ENCODE data around the gene ARHGAP28.

Gene ARHGAP28

DNA sequence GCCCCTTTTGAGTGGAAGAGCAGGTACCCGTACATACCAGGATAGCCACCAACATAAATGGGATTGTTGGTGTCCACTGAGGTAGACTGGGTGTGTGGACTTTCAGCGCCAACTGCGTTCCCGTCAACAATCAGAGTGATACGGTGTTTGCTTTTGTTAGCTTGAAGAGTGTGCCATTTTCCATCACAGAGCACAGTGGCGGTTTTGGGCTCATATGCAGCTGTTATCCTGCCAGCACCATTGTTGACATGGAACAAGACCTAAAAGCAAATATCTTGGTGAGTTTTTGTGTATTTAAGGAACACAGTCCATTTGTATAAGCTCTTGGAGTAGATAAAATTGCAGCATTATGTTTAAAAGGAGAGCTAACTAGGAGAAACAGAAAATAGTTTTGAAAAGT lies 213.6 kb downstream of the ARHGAP28 start:
- Histone ChIP-seq H3K9me3 (ENCODE audit: control insufficient read depth in 2 of 2, low read length in 2 of 2) (no peaks in the 10 kb centered on the region), H3K27ac (ENCODE audit: low read length) (no peak overlapping the region), H3K27me3 (ENCODE audit: control insufficient read depth in 1 of 2, insufficient read depth in 2 of 2, low read length in 2 of 2) (peaks cover 0 to 2% of the 10 kb centered on the region in 2 donors), H3K4me1 (ENCODE audit: control insufficient read depth, insufficient read depth, low read length) (no peaks in the 10 kb centered on the region), H3K4me3 (ENCODE audit: low read length in 2 of 2) (no peak overlapping the region), H3K9ac (ENCODE audit: low read length in 2 of 2) (no peak overlapping the region), H3K36me3 (ENCODE audit: control insufficient read depth in 2 of 2, insufficient read depth in 2 of 2, low read length in 2 of 2) (no peaks in the 10 kb centered on the region)

DNA sequence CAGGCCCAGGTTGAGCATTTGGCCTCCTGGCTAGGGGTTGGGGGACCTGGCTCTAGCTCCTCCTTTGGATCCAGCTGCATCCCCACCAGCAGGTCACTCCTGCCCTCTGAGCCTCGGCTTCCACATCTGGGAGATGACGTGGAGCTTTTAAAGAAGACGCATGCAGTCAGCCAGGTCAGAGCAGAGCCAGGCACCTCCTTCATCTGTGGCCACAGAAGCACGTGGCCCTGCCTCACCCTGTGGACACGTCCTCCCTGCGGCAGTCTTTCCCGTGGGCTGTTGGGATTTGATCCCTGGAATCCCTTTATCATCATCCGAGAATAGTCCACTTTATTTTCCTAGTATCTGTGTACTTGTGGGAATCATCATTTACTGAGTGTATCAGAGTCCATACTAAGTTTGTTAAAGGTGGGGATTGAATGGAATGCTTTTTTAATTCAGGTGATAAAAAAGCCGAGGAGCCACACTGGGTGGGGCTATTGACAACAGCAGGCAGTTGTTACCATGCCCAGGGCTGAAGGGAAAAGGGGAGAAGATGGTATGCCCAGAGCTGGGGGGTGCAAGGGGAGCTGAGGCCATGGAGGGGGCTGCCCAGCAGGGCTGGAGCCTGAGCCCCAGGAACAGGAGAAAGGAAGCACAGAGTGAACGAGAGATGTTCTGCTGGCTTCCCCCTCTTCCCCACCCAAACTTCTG lies 218.0 kb downstream of the ARHGAP28 start:
- H3K9ac ChIP-seq (ENCODE audit: low read length in 2 of 2): no peak overlapping the region
- no peaks in the 10 kb centered on the region for H3K36me3 ChIP-seq (ENCODE audit: control insufficient read depth in 2 of 2, insufficient read depth in 2 of 2, low read length in 2 of 2)
- peaks cover 0 to 2% of the 10 kb centered on the region in 2 donors for H3K27me3 ChIP-seq (ENCODE audit: control insufficient read depth in 1 of 2, insufficient read depth in 2 of 2, low read length in 2 of 2)
- no peak overlapping the region for H3K4me3 ChIP-seq (ENCODE audit: low read length in 2 of 2)
- H3K9me3 ChIP-seq (ENCODE audit: control insufficient read depth in 2 of 2, low read length in 2 of 2): no peaks in the 10 kb centered on the region
- H3K4me1 ChIP-seq (ENCODE audit: control insufficient read depth, insufficient read depth, low read length): no peaks in the 10 kb centered on the region
- H3K27ac ChIP-seq (ENCODE audit: low read length): no peak overlapping the region

DNA sequence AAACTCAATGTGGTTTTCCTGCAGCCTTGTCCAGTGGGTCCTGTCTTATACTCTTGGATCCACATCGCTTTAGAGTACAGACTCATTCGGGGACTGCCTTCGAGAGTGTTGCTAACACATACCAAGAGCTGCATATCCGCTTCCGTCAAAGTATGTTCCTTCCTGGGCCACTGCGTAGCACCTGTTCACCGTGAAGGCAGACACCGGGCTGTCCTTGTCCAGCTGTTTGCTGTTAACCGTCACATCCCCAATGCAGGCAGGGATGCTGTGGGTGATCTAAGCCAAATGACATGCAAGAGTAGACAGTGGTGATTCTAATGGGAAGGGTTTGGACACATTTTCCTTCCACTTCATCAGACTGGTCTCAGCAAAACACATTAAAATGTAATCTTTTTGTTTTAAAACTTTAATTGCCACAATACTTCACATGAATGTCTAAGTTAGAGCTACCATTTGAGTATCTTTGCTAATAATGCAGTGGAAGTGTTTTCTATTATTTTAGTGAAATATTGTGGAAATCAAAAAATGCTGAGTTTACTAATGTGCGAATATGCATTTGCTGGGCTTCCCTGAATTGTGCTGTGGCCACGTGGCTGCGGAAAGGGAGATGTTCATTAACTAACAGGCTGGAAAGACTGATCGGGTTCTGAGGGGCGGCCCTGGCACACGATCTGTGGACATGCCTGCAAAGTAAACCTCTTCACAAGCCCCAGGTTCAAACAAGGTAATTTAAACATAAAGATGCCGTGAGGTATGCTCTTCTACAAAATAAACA lies 219.0 kb downstream of the ARHGAP28 start:
- Histone ChIP-seq H3K9ac (ENCODE audit: low read length in 2 of 2) (no peak overlapping the region), H3K27ac (ENCODE audit: low read length) (no peak overlapping the region), H3K4me3 (ENCODE audit: low read length in 2 of 2) (no peak overlapping the region), H3K4me1 (ENCODE audit: control insufficient read depth, insufficient read depth, low read length) (no peaks in the 10 kb centered on the region), H3K36me3 (ENCODE audit: control insufficient read depth in 2 of 2, insufficient read depth in 2 of 2, low read length in 2 of 2) (no peaks in the 10 kb centered on the region), H3K27me3 (ENCODE audit: control insufficient read depth in 1 of 2, insufficient read depth in 2 of 2, low read length in 2 of 2) (peaks cover 0 to 2% of the 10 kb centered on the region in 2 donors), H3K9me3 (ENCODE audit: control insufficient read depth in 2 of 2, low read length in 2 of 2) (no peaks in the 10 kb centered on the region)

DNA sequence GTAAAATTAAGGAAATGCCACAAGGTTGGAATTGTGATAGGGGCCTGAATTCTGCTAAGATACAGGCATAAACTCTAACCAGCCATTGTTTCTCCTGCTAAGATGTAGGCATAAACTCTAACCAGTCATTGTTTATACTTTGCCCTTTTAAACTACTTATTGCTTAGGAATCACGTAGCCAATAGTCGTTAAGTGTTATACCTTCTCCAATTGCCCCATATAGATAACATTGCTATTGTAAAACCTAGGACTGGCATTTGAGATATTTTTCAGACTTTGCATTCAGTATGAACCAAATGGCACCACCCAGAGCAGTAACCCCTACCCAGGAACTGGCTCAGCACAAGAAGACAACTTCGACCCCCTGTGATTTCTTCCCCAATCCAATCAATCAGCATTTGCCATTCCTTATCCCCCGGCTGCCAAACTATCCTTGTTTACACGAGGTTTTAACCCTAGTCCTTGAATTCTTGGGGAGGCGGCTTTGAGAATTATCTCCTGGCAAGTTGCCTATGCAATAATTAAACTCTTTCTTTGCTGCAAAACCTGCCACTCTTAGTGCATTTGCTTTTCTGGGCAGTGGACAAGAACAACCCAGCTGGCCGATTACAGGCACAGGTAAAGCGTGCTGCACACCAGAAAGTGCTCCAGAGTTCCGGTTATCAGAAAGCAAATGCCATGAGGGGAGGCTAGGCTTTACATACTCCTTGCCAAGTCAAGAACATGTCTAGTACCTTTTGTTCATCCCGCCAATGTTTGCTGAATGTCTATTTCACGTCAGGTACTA lies 220.5 kb downstream of the ARHGAP28 start:
- Histone ChIP-seq H3K9ac (ENCODE audit: low read length in 2 of 2) (no peak overlapping the region), H3K4me3 (ENCODE audit: low read length in 2 of 2) (no peak overlapping the region), H3K27me3 (ENCODE audit: control insufficient read depth in 1 of 2, insufficient read depth in 2 of 2, low read length in 2 of 2) (peaks cover 0 to 2% of the 10 kb centered on the region in 2 donors), H3K9me3 (ENCODE audit: control insufficient read depth in 2 of 2, low read length in 2 of 2) (no peaks in the 10 kb centered on the region), H3K36me3 (ENCODE audit: control insufficient read depth in 2 of 2, insufficient read depth in 2 of 2, low read length in 2 of 2) (no peaks in the 10 kb centered on the region), H3K27ac (ENCODE audit: low read length) (no peak overlapping the region), H3K4me1 (ENCODE audit: control insufficient read depth, insufficient read depth, low read length) (no peaks in the 10 kb centered on the region)

DNA sequence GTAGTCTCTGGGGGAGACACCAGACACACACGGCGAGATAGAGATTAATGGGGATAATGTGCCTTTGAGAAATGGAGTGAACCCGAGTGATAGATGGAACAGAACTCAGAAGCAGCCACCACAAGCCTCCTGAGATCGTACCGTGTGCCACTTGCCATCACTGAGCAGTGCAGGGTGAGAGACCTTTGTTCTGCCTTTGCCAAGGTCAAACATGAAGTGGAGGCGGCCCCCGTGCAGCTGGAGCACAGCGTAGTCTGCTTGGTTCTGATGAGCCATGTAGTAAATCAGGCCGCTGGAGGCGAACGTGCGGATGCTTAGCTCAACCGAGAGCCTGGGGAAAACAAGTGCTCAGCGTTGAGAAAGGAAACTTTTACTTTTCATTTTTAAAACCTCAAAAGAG lies 221.1 kb downstream of the ARHGAP28 start:
- Histone ChIP-seq H3K4me1 (ENCODE audit: control insufficient read depth, insufficient read depth, low read length) (no peaks in the 10 kb centered on the region), H3K4me3 (ENCODE audit: low read length in 2 of 2) (no peak overlapping the region), H3K9ac (ENCODE audit: low read length in 2 of 2) (no peak overlapping the region), H3K9me3 (ENCODE audit: control insufficient read depth in 2 of 2, low read length in 2 of 2) (no peaks in the 10 kb centered on the region), H3K27ac (ENCODE audit: low read length) (no peak overlapping the region), H3K36me3 (ENCODE audit: control insufficient read depth in 2 of 2, insufficient read depth in 2 of 2, low read length in 2 of 2) (no peaks in the 10 kb centered on the region), H3K27me3 (ENCODE audit: control insufficient read depth in 1 of 2, insufficient read depth in 2 of 2, low read length in 2 of 2) (peaks cover 0 to 2% of the 10 kb centered on the region in 2 donors)

DNA sequence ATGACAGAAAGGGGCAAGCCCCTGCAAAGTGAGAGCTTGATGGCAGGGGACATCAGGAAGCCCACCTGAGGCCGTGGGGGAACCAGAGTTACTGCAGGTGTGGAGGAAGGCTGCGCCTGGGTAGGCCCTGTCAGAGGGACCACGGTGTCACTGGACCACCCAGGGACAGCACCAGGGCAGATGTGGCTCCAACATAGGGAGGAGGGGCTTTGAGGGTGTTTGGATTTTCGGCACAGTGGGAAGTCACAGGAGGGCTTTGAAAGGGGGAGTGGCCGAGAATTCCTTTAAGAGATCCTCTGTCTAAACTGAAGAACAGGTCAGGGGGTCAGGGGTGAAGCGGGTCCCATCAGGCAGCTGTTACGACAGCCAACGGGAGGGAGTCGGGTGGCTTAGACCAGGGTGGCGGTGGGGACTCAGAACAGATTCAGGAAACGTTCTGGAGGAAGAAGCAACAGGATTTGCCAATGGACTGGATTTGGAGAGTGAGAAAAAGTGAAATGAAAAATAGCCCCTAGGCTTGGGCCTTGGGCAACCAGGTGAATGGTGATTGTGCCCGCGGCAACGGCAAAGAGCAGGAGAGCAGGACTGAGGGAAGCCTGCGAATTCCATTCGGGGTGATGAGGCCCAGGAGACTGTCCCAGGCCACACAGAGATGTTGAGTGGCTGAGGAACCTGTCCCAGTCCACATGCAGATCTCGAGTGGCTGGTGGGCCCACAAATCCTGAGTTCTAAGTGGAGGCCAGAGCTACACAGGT lies 222.0 kb downstream of the ARHGAP28 start:
- Histone ChIP-seq H3K27me3 (ENCODE audit: control insufficient read depth in 1 of 2, insufficient read depth in 2 of 2, low read length in 2 of 2) (peaks cover 0 to 2% of the 10 kb centered on the region in 2 donors), H3K9me3 (ENCODE audit: control insufficient read depth in 2 of 2, low read length in 2 of 2) (no peaks in the 10 kb centered on the region), H3K36me3 (ENCODE audit: control insufficient read depth in 2 of 2, insufficient read depth in 2 of 2, low read length in 2 of 2) (no peaks in the 10 kb centered on the region), H3K27ac (ENCODE audit: low read length) (no peak overlapping the region), H3K4me1 (ENCODE audit: control insufficient read depth, insufficient read depth, low read length) (no peaks in the 10 kb centered on the region), H3K4me3 (ENCODE audit: low read length in 2 of 2) (no peak overlapping the region), H3K9ac (ENCODE audit: low read length in 2 of 2) (no peak overlapping the region)

DNA sequence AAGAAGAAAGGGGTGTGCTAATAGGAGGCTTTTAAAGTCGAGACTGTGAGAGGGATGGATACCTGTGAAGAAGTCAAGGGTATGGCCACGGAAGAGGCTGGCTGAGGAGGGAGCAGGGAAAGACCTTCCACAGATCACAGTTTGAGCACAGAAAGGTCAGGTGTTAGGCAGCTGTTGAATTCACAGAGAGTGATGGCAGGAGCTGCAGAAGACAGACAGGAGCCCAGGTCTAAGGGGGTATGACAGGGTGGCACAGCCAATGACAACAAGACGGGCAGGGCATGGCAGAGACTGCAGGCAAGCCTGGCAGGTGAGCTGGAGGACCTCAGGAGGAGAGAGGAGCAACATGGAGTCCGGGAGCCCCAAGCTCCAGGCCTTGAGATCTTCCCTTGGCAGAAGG lies 225.0 kb downstream of the ARHGAP28 start:
- no peaks in the 10 kb centered on the region for H3K9me3 ChIP-seq (ENCODE audit: control insufficient read depth in 2 of 2, low read length in 2 of 2)
- no peaks in the 10 kb centered on the region for H3K27me3 ChIP-seq (ENCODE audit: control insufficient read depth in 1 of 2, insufficient read depth in 2 of 2, low read length in 2 of 2)
- H3K27ac ChIP-seq (ENCODE audit: low read length): no peak overlapping the region
- no peaks in the 10 kb centered on the region for H3K36me3 ChIP-seq (ENCODE audit: control insufficient read depth in 2 of 2, insufficient read depth in 2 of 2, low read length in 2 of 2)
- no peak overlapping the region for H3K9ac ChIP-seq (ENCODE audit: low read length in 2 of 2)
- no peaks in the 10 kb centered on the region for H3K4me1 ChIP-seq (ENCODE audit: control insufficient read depth, insufficient read depth, low read length)
- no peak overlapping the region for H3K4me3 ChIP-seq (ENCODE audit: low read length in 2 of 2)

DNA sequence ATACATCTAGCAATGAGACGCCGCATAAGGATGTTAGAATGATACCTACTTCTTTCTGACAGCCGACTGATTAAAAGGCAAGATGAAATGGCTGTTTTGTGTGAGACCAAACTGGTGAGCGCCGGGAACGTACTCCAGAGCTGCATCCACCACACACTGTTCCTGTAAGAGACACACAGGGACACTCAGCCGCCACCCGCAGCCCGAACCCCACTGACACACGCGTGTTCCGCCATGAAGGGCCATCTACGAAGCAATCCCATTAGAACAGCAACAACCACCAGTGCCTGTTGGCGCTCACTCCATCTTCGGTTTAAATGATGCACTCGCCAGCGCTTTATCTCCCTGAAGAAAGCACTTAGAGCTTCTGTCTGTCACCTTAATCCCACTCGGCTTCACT lies 225.8 kb downstream of the ARHGAP28 start:
- H3K36me3 ChIP-seq (ENCODE audit: control insufficient read depth in 2 of 2, insufficient read depth in 2 of 2, low read length in 2 of 2): no peaks in the 10 kb centered on the region
- H3K27ac ChIP-seq (ENCODE audit: low read length): no peak overlapping the region
- H3K9me3 ChIP-seq (ENCODE audit: control insufficient read depth in 2 of 2, low read length in 2 of 2): no peaks in the 10 kb centered on the region
- no peak overlapping the region for H3K4me3 ChIP-seq (ENCODE audit: low read length in 2 of 2)
- no peaks in the 10 kb centered on the region for H3K4me1 ChIP-seq (ENCODE audit: control insufficient read depth, insufficient read depth, low read length)
- H3K27me3 ChIP-seq (ENCODE audit: control insufficient read depth in 1 of 2, insufficient read depth in 2 of 2, low read length in 2 of 2): no peaks in the 10 kb centered on the region
- no peak overlapping the region for H3K9ac ChIP-seq (ENCODE audit: low read length in 2 of 2)

DNA sequence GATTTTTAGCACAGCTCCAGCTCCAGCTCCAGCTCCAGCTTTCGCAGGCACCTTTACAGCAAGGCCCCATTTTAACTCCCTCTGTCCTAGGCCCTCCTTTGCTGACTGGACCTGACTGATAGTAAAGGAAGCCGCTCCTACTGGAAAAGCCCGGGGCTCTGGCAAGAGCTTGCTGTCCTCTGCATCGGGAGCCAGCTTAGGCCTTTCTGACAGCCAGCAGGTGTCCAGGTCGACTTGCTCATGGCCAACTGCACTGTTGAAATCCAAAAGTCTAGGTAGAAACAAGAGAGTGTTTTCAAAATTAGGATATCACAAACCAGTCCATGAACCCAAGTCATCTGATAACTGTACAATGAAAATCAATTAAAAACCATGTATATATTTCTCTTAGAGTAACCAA lies 227.0 kb downstream of the ARHGAP28 start:
- Histone ChIP-seq H3K4me1 (ENCODE audit: control insufficient read depth, insufficient read depth, low read length) (no peaks in the 10 kb centered on the region), H3K36me3 (ENCODE audit: control insufficient read depth in 2 of 2, insufficient read depth in 2 of 2, low read length in 2 of 2) (no peaks in the 10 kb centered on the region), H3K9ac (ENCODE audit: low read length in 2 of 2) (no peak overlapping the region), H3K27ac (ENCODE audit: low read length) (no peak overlapping the region), H3K27me3 (ENCODE audit: control insufficient read depth in 1 of 2, insufficient read depth in 2 of 2, low read length in 2 of 2) (no peaks in the 10 kb centered on the region), H3K4me3 (ENCODE audit: low read length in 2 of 2) (no peak overlapping the region), H3K9me3 (ENCODE audit: control insufficient read depth in 2 of 2, low read length in 2 of 2) (no peaks in the 10 kb centered on the region)

DNA sequence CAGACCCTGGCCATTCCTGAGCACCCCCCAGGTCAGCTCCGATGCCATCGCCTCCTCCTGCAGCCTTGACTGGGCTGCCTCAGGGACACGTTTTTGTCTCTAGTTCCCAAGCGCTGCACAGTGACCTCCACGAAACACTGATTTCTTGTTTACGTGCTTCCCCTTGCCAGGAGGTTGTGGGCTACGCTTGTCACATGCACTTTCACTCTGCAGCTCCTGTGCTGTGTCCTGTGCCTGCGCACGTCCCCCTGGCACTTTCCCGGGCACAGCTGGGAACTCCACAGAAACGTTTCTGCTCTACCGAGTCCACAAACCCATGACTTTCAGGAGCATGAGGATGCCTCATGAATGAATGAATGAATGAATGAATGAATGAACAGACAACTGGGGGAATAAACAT lies 227.5 kb downstream of the ARHGAP28 start:
- Histone ChIP-seq H3K4me3 (ENCODE audit: low read length in 2 of 2) (no peak overlapping the region), H3K4me1 (ENCODE audit: control insufficient read depth, insufficient read depth, low read length) (no peaks in the 10 kb centered on the region), H3K9ac (ENCODE audit: low read length in 2 of 2) (no peak overlapping the region), H3K27ac (ENCODE audit: low read length) (no peak overlapping the region), H3K36me3 (ENCODE audit: control insufficient read depth in 2 of 2, insufficient read depth in 2 of 2, low read length in 2 of 2) (no peaks in the 10 kb centered on the region), H3K9me3 (ENCODE audit: control insufficient read depth in 2 of 2, low read length in 2 of 2) (no peaks in the 10 kb centered on the region), H3K27me3 (ENCODE audit: control insufficient read depth in 1 of 2, insufficient read depth in 2 of 2, low read length in 2 of 2) (no peaks in the 10 kb centered on the region)

Measured in stomach smooth muscle (tissue), 2 donors.